IMR-90 (cell line): ENCODE measurements around the gene OR51B2. TPM values are rescaled to one million over a fixed set of nuclear protein-coding genes. Genes with fewer than 3 reads are reported as not detected.

Source experiments
- ATAC-seq: fragments of 200-7000 bp; cut with Tn5 transposase; 2 replicates; pipeline ENCODE4 v1.9.1; 2020; ENCODE audit warnings: low read depth, mild to moderate bottlenecking, moderate library complexity
- BruUV-seq: library from RNA; stranded (reverse); fragments of 400-500 nt; replicated peaks from 2 replicates; lab custom pipeline; 2021; lab: Mats Ljungman, UMichigan
- CTCF ChIA-PET: fragments of 300-600 bp; formaldehyde crosslinking; extraction: SDS; loops from one replicate; lab custom pipeline; 2021; ENCODE audit warnings: antibody characterized with exemption; lab: Yijun Ruan, JAX
- POLR2A ChIA-PET: fragments of 300-600 bp; sonication (Branson Sonifier 250); formaldehyde crosslinking; loops from one replicate; lab custom pipeline; 2022; ENCODE audit warnings: antibody characterized with exemption; ENCODE audit not compliant: unreplicated experiment; lab: Charles Lee
- DNase-seq: peaks from one replicate; pipeline ENCODE4 v3.0.0; 2013
- H2AFZ ChIP-seq: replicated peaks from 2 replicates; pipeline ENCODE3; 2013; ENCODE audit warnings: low read length, mild to moderate bottlenecking; ENCODE audit not compliant: poor library complexity
- H2AK5ac ChIP-seq: 2 replicates; pipeline ENCODE4 v1.6.1; 2013; ENCODE audit warnings: low read depth, low read length, inconsistent platforms
- H2AK9ac ChIP-seq: replicated peaks from 2 replicates; pipeline ENCODE3; 2013; ENCODE audit warnings: mild to moderate bottlenecking, low read depth, low read length, moderate library complexity; ENCODE audit not compliant: poor library complexity
- H2BK120ac ChIP-seq: 2 replicates; pipeline ENCODE4 v1.6.1; 2013; ENCODE audit warnings: low read depth, low read length, inconsistent platforms
- H2BK15ac ChIP-seq: 3 replicates; pipeline ENCODE4 v1.6.1; 2013; ENCODE audit warnings: low read depth, low read length, inconsistent platforms
- H2BK20ac ChIP-seq: 2 replicates; pipeline ENCODE4 v1.6.1; 2013; ENCODE audit warnings: low read depth, mild to moderate bottlenecking, inconsistent platforms, low read length, moderate library complexity
- H2BK5ac ChIP-seq: 2 replicates; pipeline ENCODE4 v1.6.1; 2013; ENCODE audit warnings: mild to moderate bottlenecking, low read depth, low read length, inconsistent platforms; ENCODE audit not compliant: poor library complexity, severe bottlenecking
- H3K14ac ChIP-seq: replicated peaks from 2 replicates; pipeline ENCODE4 v1.6.1; 2013; ENCODE audit warnings: low read depth, low read length, inconsistent platforms
- H3K18ac ChIP-seq: 2 replicates; pipeline ENCODE4 v1.6.1; 2013; ENCODE audit warnings: low read depth, low read length, control low read depth
- H3K23ac ChIP-seq: 2 replicates; pipeline ENCODE4 v1.6.1; 2013; ENCODE audit warnings: low read depth, low read length, inconsistent platforms
- H3K27ac ChIP-seq: 2 replicates; pipeline ENCODE4 v1.5.1; 2013; ENCODE audit warnings: mild to moderate bottlenecking, control low read depth, low read length; ENCODE audit not compliant: insufficient read depth
- H3K27me3 ChIP-seq: 2 replicates; pipeline ENCODE4 v1.6.1; 2013; ENCODE audit warnings: low read length; ENCODE audit not compliant: control insufficient read depth, insufficient read depth
- H3K36me3 ChIP-seq: 2 replicates; pipeline ENCODE4 v1.6.1; 2013; ENCODE audit warnings: low read length, mixed read lengths; ENCODE audit not compliant: control insufficient read depth, insufficient read depth
- H3K4ac ChIP-seq: 2 replicates; pipeline ENCODE4 v1.6.1; 2013; ENCODE audit warnings: low read depth, low read length, inconsistent platforms
- H3K4me1 ChIP-seq: 2 replicates; pipeline ENCODE4 v1.6.1; 2013; ENCODE audit warnings: low read length, mixed read lengths; ENCODE audit not compliant: control insufficient read depth, insufficient read depth
- H3K4me2 ChIP-seq: 2 replicates; pipeline ENCODE4 v1.6.1; 2013; ENCODE audit warnings: low read depth, mild to moderate bottlenecking, control low read depth, low read length, moderate library complexity
- H3K4me3 ChIP-seq: 2 replicates; pipeline ENCODE4 v1.5.1; 2013; ENCODE audit warnings: low read depth, mild to moderate bottlenecking, control low read depth, low read length, moderate library complexity; ENCODE audit not compliant: insufficient read depth
- H3K56ac ChIP-seq: 2 replicates; pipeline ENCODE4 v1.6.1; 2013; ENCODE audit warnings: low read length, inconsistent platforms; ENCODE audit not compliant: insufficient read depth; ENCODE audit errors: extremely low read depth
- H3K79me1 ChIP-seq, 2 experiments: 2 replicates each; pipeline ENCODE4 v1.6.1; 2013; ENCODE audit warnings: low read length in 2 of 2, inconsistent platforms in 1 of 2, low read depth in 1 of 2
- H3K9ac ChIP-seq: 2 replicates; pipeline ENCODE4 v1.6.1; 2013; ENCODE audit warnings: low read depth, low read length, control low read depth
- H3K9me1 ChIP-seq: 2 replicates; pipeline ENCODE4 v1.6.1; 2013; ENCODE audit warnings: low read length, inconsistent platforms; ENCODE audit not compliant: insufficient read depth
- H3K9me3 ChIP-seq: 2 replicates; pipeline ENCODE4 v1.6.1; 2013; ENCODE audit warnings: low read length; ENCODE audit not compliant: control insufficient read depth, insufficient read depth
- H4K20me1 ChIP-seq: 2 replicates; pipeline ENCODE4 v1.6.1; 2013; ENCODE audit warnings: low read length, inconsistent platforms; ENCODE audit not compliant: insufficient read depth
- H4K5ac ChIP-seq: 2 replicates; pipeline ENCODE4 v1.6.1; 2013; ENCODE audit warnings: mild to moderate bottlenecking, low read depth, low read length, control low read depth
- H4K8ac ChIP-seq, 2 experiments: 2 replicates each; pipeline ENCODE4 v1.6.1; 2013; ENCODE audit warnings: low read depth in 2 of 2, low read length in 2 of 2, control low read depth in 1 of 2, inconsistent platforms in 1 of 2
- H4K91ac ChIP-seq: 2 replicates; pipeline ENCODE4 v1.6.1; 2013; ENCODE audit warnings: low read depth, low read length, inconsistent platforms; ENCODE audit not compliant: insufficient read depth
- BHLHE40 ChIP-seq: fragments of 150-350 bp; IDR thresholded peaks from 2 replicates; pipeline ENCODE4 v1.6.1; 2016; ENCODE audit warnings: mild to moderate bottlenecking, low read depth, low read length
- CEBPB ChIP-seq: IDR thresholded peaks from 2 replicates; pipeline ENCODE4 v1.6.1; 2012; ENCODE audit warnings: low read depth, low read length, improper control_type of control experiment
- CHD1 ChIP-seq: IDR thresholded peaks from 2 replicates; pipeline ENCODE4 v1.6.1; 2012; ENCODE audit warnings: low read depth, low read length, improper control_type of control experiment
- CTCF ChIP-seq: conservative IDR thresholded peaks from 2 replicates; pipeline ENCODE4 v1.5.1; 2012; ENCODE audit warnings: mild to moderate bottlenecking, low read depth, low read length, improper control_type of control experiment
- FOS ChIP-seq: fragments of 150-350 bp; IDR thresholded peaks from 2 replicates; pipeline ENCODE4 v1.6.1; 2016; ENCODE audit warnings: low read depth, low read length
- MAFK ChIP-seq: IDR thresholded peaks from 2 replicates; pipeline ENCODE4 v1.6.1; 2012; ENCODE audit warnings: low read depth, low read length, improper control_type of control experiment
- MAZ ChIP-seq: IDR thresholded peaks from 2 replicates; pipeline ENCODE4 v1.6.1; 2012; ENCODE audit warnings: low read depth, mild to moderate bottlenecking, low read length, improper control_type of control experiment, moderate library complexity, borderline replicate concordance
- NFE2L2 ChIP-seq: fragments of 150-350 bp; IDR thresholded peaks from 2 replicates; pipeline ENCODE4 v1.6.1; 2016; ENCODE audit warnings: low read depth, mild to moderate bottlenecking, low read length
- POLR2A ChIP-seq: IDR thresholded peaks from 2 replicates; pipeline ENCODE4 v1.6.1; 2012; ENCODE audit warnings: mild to moderate bottlenecking, low read depth, low read length
- RAD21 ChIP-seq: IDR thresholded peaks from 2 replicates; pipeline ENCODE4 v1.6.1; 2012; ENCODE audit warnings: low read length, improper control_type of control experiment
- RCOR1 ChIP-seq: IDR thresholded peaks from 2 replicates; pipeline ENCODE4 v1.6.1; 2012; ENCODE audit warnings: mild to moderate bottlenecking, low read length, improper control_type of control experiment; ENCODE audit not compliant: insufficient replicate concordance
- RFX5 ChIP-seq: IDR thresholded peaks from 2 replicates; pipeline ENCODE4 v1.8.0; 2012; ENCODE audit warnings: low read depth, mild to moderate bottlenecking, low read length, moderate library complexity
- SMC3 ChIP-seq: fragments of 150-350 bp; IDR thresholded peaks from 2 replicates; pipeline ENCODE4 v1.6.1; 2016; ENCODE audit warnings: low read depth, mild to moderate bottlenecking, antibody characterized with exemption, low read length, moderate library complexity
- WGBS, 2 experiments: methylation state at CpG; one replicate each; pipeline versions ENCODE4 v1.1.5 to v1.1.7; 2013; ENCODE audit warnings: missing lambda C conversion rate in 2 of 2; ENCODE audit not compliant: insufficient read length in 1 of 2; ENCODE audit errors: extremely low coverage in 2 of 2; 5-methylcytosine and 5-hydroxymethylcytosine counted together
- dilution Hi-C: fragments of 300-500 bp; cut with HindIII; formaldehyde crosslinking; loops from one replicate; pipeline ENCODE4 v1.14.3; 2018; ENCODE audit warnings: low sequenced_read_pairs; ENCODE audit not compliant: unreplicated experiment
- in situ Hi-C: fragments of 300-500 bp; cut with MboI; formaldehyde crosslinking; loops from 3 replicates; pipeline ENCODE4 v1.14.3; 2019; ENCODE audit warnings: low sequenced_read_pairs, inconsistent platforms, mixed read lengths
- intact Hi-C: fragments of 100-400 bp; cut with micrococcal nuclease; formaldehyde crosslinking; loops from 2 replicates; pipeline ENCODE4 v1.10.0; 2022
- polyA plus RNA-seq, 3 experiments: library from polyadenylated mRNA; depleted of rRNA; stranded (reverse); fragments of >200 nt; gene quantifications; 2 replicates each; pipeline ENCODE4 v1.2.3, GENCODE V29; 2012; ENCODE audit warnings: low replicate concordance in 1 of 3
- total RNA-seq: library from RNA; depleted of rRNA; stranded (reverse); fragments of >200 nt; gene quantifications from 2 replicates; pipeline ENCODE4 v1.2.3, GENCODE V29; 2012
- TF ChIP-seq, protein P1 (sequence below): fragments of 150-350 bp; IDR thresholded peaks from 2 replicates; pipeline ENCODE4 v1.6.1; 2016; ENCODE audit warnings: low read depth, mild to moderate bottlenecking, low read length, moderate library complexity, borderline replicate concordance
- TF ChIP-seq, protein P2 (sequence below): fragments of 150-350 bp; IDR thresholded peaks from 2 replicates; pipeline ENCODE4 v1.6.1; 2017; ENCODE audit warnings: mild to moderate bottlenecking, antibody characterized with exemption, low read length, low read depth

The OR51B2 gene
- total and polyA plus RNA-seq, 2 of the 4 experiments (the other 2 are of a cell fraction), result not detected

- no peaks in the 10 kb centered on the region for H4K20me1 ChIP-seq
- H3K9ac ChIP-seq, result 0 out of 2 replicates have a peak overlapping the region, but pooled peaks have one; percentile 7
- dilution Hi-C loops, result no loop called here
- ATAC-seq, result peak; percentile 81
- H2BK15ac ChIP-seq, result peak overlapping the region; percentile 37; the same call in 1 of the 3 replicates
- no peaks in the 10 kb centered on the region for H3K27me3 ChIP-seq
- no peak overlapping the region for H2AK9ac ChIP-seq
- H3K4me3 ChIP-seq, result no peak overlapping the region
- H3K4ac ChIP-seq, result peak overlapping the region; percentile 68
- H4K8ac ChIP-seq, result peak overlapping the region; percentile 46 to 74; a peak in 3 of 4 replicates
- H3K9me3 ChIP-seq, result no peaks in the 10 kb centered on the region
- peak overlapping the region; percentile 50; the same call in 1 of the 2 replicates for H3K14ac ChIP-seq
- H2AK5ac ChIP-seq, result no peak overlapping the region; the same call in 1 of the 2 replicates
- H3K18ac ChIP-seq, result peak overlapping the region; percentile 82; the same call in 1 of the 2 replicates
- H2BK120ac ChIP-seq, result peak overlapping the region; percentile 86
- in situ Hi-C loops, result no loop called here
- H3K56ac ChIP-seq, result peak overlapping the region; percentile 50; the same call in 1 of the 2 replicates
- peak overlapping the region; percentile 29; the same call in 1 of the 2 replicates for H3K23ac ChIP-seq
- intact Hi-C loops, result no loop called here
- H2AFZ ChIP-seq, result no peak overlapping the region
- no CpG with 5 or more reads among the region's 4 CpGs for WGBS, 2 experiments
- H3K4me1 ChIP-seq, result peaks cover 7% of the 10 kb centered on the region; the same call in 1 of the 2 replicates
- H3K9me1 ChIP-seq, result no peaks in the 10 kb centered on the region; the same call in 1 of the 2 replicates
- ChIA-PET POLR2A (no interaction called here), CTCF (interaction anchor here (1.3 kb wide), 1 partner anchor 93 kb away, joined by 4 read pairs; no protein-coding TSS in a partner anchor)
- no peaks in the 10 kb centered on the region for H3K79me1 ChIP-seq
- H2BK5ac ChIP-seq, result peak overlapping the region; percentile 89
- H2BK20ac ChIP-seq, result peak overlapping the region; percentile 85
- no TSS peak for BruUV-seq
- DNase-seq, result peak; percentile 65
- peak overlapping the region; percentile 41; the same call in 1 of the 2 replicates for H3K27ac ChIP-seq
- no peaks in the 10 kb centered on the region for H3K36me3 ChIP-seq
- no peak overlapping the region for H3K4me2 ChIP-seq
- H4K5ac ChIP-seq, result peak overlapping the region; percentile 80; the same call in 1 of the 2 replicates
- H4K91ac ChIP-seq, result peak overlapping the region; percentile 70
- TF ChIP-seq RCOR1 (no peak), CTCF (no peak), CEBPB (no peak), BHLHE40 (no peak), MAZ (no peak), NFE2L2 (no peak), RAD21 (no peak), POLR2A (no peak), MAFK (no peak), CHD1 (no peak), SMC3 (no peak), FOS (no peak), RFX5 (no peak)
- TF ChIP-seq, protein P1, sequence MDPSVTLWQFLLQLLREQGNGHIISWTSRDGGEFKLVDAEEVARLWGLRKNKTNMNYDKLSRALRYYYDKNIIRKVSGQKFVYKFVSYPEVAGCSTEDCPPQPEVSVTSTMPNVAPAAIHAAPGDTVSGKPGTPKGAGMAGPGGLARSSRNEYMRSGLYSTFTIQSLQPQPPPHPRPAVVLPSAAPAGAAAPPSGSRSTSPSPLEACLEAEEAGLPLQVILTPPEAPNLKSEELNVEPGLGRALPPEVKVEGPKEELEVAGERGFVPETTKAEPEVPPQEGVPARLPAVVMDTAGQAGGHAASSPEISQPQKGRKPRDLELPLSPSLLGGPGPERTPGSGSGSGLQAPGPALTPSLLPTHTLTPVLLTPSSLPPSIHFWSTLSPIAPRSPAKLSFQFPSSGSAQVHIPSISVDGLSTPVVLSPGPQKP, result no peak
- TF ChIP-seq, protein P2, sequence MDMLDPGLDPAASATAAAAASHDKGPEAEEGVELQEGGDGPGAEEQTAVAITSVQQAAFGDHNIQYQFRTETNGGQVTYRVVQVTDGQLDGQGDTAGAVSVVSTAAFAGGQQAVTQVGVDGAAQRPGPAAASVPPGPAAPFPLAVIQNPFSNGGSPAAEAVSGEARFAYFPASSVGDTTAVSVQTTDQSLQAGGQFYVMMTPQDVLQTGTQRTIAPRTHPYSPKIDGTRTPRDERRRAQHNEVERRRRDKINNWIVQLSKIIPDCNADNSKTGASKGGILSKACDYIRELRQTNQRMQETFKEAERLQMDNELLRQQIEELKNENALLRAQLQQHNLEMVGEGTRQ, result no peak
Observed at GRCh38 chr11:5297721-5298323, 26.3 kb downstream of the OR51B2 start.
